ENCODE measurements around the gene MRPS26.

- TF ChIP-seq CTCF (IDR thresholded peaks at IDR 0.05) (no peak), POLR2AphosphoS5 (IDR thresholded peaks at IDR 0.05) (no peak), POLR2A (IDR thresholded peaks at IDR 0.05) (no peak)
Observed at GRCh38 chr20:3074812-3075211, 29.0 kb downstream of the MRPS26 start.

All from transverse colon (tissue), 4 donors.